GM12873 (cell line): ENCODE results near the gene YEATS2.

Experiments used
- CTCF ChIP-seq: IDR thresholded peaks from 2 replicates; pipeline ENCODE4 v1.5.1; 2012; ENCODE audit warnings: low read depth, mild to moderate bottlenecking, moderate library complexity, low read length, control low read depth; ENCODE audit not compliant: insufficient read depth; ENCODE audit errors: missing control alignments

YEATS2 gene

DNA sequence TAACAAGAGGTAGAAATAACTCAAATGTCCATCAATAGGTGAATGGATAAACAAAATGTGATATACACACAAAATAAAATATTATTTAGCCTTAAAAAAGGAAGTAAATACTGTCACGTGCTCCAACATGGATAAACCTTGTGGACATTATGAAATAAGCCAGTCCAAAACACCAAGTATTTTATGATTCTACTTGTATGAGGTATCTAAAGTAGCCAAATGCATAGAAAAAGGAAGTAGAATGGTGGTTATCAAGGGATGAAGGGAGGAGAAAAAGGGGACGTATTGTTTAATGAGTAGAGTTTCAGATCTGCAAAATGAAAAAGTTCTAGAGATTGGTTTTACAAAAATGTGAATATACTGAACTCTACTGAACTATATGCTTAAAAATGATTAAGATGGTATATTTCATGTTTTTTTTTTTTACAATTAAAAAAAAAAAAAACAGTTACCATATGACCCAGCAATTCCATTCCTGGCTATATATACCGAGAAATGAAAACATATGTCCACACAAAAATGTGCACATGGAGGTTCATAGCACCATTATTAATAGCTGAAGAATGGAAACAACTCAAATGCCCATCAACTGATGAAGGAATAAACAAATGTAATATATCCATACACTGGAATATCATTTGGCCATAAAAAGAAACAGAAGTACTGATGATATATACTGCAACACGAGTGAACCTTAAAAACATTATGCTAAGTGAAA lies 156.9 kb downstream of the YEATS2 start:
- TF ChIP-seq CTCF = no peak

DNA sequence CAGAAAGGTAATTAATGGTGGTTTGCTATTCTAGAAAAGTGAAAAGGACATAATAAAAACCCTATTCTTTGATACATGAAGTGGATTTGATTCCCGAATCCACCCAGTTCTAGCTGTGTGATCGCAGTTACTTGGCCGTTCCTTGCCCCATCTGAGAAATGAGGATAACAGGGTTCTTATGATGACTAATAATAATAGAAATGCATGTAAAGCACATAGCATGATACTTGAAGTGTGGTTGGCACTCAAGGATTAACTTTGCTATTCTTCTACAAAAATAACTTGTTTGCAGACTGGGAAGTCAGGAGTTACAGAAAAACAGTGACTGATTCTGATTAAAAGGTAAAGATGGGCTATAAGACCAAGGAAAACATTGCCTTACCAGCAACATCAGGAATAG lies 160.3 kb downstream of the YEATS2 start:
- no peak for TF ChIP-seq CTCF
